ENCODE measurements around the gene IL15. TPM values are rescaled to one million over a fixed set of nuclear protein-coding genes. Genes with fewer than 3 reads are reported as not detected.

Gene IL15
- total RNA-seq, 4 donors from 2014 or later: 12.7 to 18.2 (median 15.9) TPM

- Histone ChIP-seq H3K27me3 (no peaks in the 10 kb centered on the region), H3K4me1 (no peaks in the 10 kb centered on the region), H3K27ac (no peak overlapping the region), H3K36me3 (no peaks in the 10 kb centered on the region), H3K9me3 (peaks cover 0 to 2% (median 0%) of the 10 kb centered on the region in 4 donors), H3K4me3 (no peak overlapping the region)
- no peak for TF ChIP-seq POLR2A (IDR thresholded peaks at IDR 0.05)
- no peak for TF ChIP-seq CTCF (IDR thresholded peaks at IDR 0.05)
- no peak for DNase-seq
These were observed 76.8 kb downstream of the IL15 start for GRCh38 chr4:141713185-141713584.

GRCh38 chr4:141713771-141714445 is 77.5 kb downstream of the IL15 start:
- peaks cover 0 to 2% (median 0%) of the 10 kb centered on the region in 4 donors for H3K9me3 ChIP-seq
- no peaks in the 10 kb centered on the region for H3K4me1 ChIP-seq
- H3K4me3 ChIP-seq: no peak overlapping the region
- no peaks in the 10 kb centered on the region for H3K27me3 ChIP-seq
- H3K27ac ChIP-seq: no peak overlapping the region
- no peak for DNase-seq
- no peak for TF ChIP-seq CTCF (IDR thresholded peaks at IDR 0.05)
- no peak for TF ChIP-seq POLR2A (IDR thresholded peaks at IDR 0.05)
- no peaks in the 10 kb centered on the region for H3K36me3 ChIP-seq

GRCh38 chr4:141719585-141719984 is 83.2 kb downstream of the IL15 start:
- Histone ChIP-seq H3K4me1 (no peaks in the 10 kb centered on the region), H3K36me3 (no peaks in the 10 kb centered on the region), H3K27ac (no peak overlapping the region), H3K4me3 (no peak overlapping the region), H3K27me3 (no peaks in the 10 kb centered on the region), H3K9me3 (peaks cover 0 to 2% (median 0%) of the 10 kb centered on the region in 4 donors)
- no peak for DNase-seq
- TF ChIP-seq POLR2A (IDR thresholded peaks at IDR 0.05) (no peak), CTCF (IDR thresholded peaks at IDR 0.05) (no peak)

GRCh38 chr4:141721174-141721573 is 84.8 kb downstream of the IL15 start:
- no peak for DNase-seq
- H3K27me3 ChIP-seq: no peaks in the 10 kb centered on the region
- no peaks in the 10 kb centered on the region for H3K36me3 ChIP-seq
- H3K4me1 ChIP-seq: no peaks in the 10 kb centered on the region
- no peak overlapping the region for H3K27ac ChIP-seq
- no peak overlapping the region for H3K4me3 ChIP-seq
- H3K9me3 ChIP-seq: peaks cover 0 to 2% (median 0%) of the 10 kb centered on the region in 4 donors
- TF ChIP-seq POLR2A (IDR thresholded peaks at IDR 0.05) (no peak), CTCF (IDR thresholded peaks at IDR 0.05) (no peak)

- H3K27me3 ChIP-seq: no peaks in the 10 kb centered on the region
- H3K36me3 ChIP-seq: no peaks in the 10 kb centered on the region
- H3K4me3 ChIP-seq: no peak overlapping the region
- DNase-seq: no peak
- H3K27ac ChIP-seq: no peak overlapping the region
- no peak for TF ChIP-seq CTCF (IDR thresholded peaks at IDR 0.05)
- no peak for TF ChIP-seq POLR2A (IDR thresholded peaks at IDR 0.05)
- no peaks in the 10 kb centered on the region for H3K4me1 ChIP-seq
- no peaks in the 10 kb centered on the region for H3K9me3 ChIP-seq
These were observed 88.3 kb downstream of the IL15 start for GRCh38 chr4:141724646-141725045.
